ENCODE data around the gene TENM4.

The TENM4 gene

GRCh38 chr11:78741741-78742140, 699.1 kb downstream of the TENM4 start:
- DNase-seq = no peak

GRCh38 chr11:78740199-78741071, 700.4 kb downstream of the TENM4 start:
- in situ Hi-C loops (cut with HindIII; ENCODE audit: low pct_ligation_motif_present, low pct_unique_long_range_greater_than_20kb, low sequenced_read_pairs) = no loop called here
- DNase-seq = no peak

More at GRCh38 chr11:78741741-78742140, 699.1 kb downstream of the TENM4 start:
- in situ Hi-C loops (cut with HindIII; ENCODE audit: low pct_ligation_motif_present, low pct_unique_long_range_greater_than_20kb, low sequenced_read_pairs) = no loop called here

- no peak for DNase-seq
- in situ Hi-C loops (cut with HindIII; ENCODE audit: low pct_ligation_motif_present, low pct_unique_long_range_greater_than_20kb, low sequenced_read_pairs) = no loop called here
Measured at GRCh38 chr11:78737891-78738290, 702.9 kb downstream of the TENM4 start.

GRCh38 chr11:78737301-78737700, 703.5 kb downstream of the TENM4 start:
- no peak for DNase-seq
- in situ Hi-C loops (cut with HindIII; ENCODE audit: low pct_ligation_motif_present, low pct_unique_long_range_greater_than_20kb, low sequenced_read_pairs) = no loop called here

GRCh38 chr11:78735711-78736110, 705.1 kb downstream of the TENM4 start:
- in situ Hi-C loops (cut with HindIII; ENCODE audit: low pct_ligation_motif_present, low pct_unique_long_range_greater_than_20kb, low sequenced_read_pairs) = no loop called here
- DNase-seq = no peak

GRCh38 chr11:78733031-78733430, 707.8 kb downstream of the TENM4 start:
- in situ Hi-C loops (cut with HindIII; ENCODE audit: low pct_ligation_motif_present, low pct_unique_long_range_greater_than_20kb, low sequenced_read_pairs) = no loop called here
- DNase-seq = no peak

GRCh38 chr11:78732246-78732645, 708.6 kb downstream of the TENM4 start:
- DNase-seq = no peak
- in situ Hi-C loops (cut with HindIII; ENCODE audit: low pct_ligation_motif_present, low pct_unique_long_range_greater_than_20kb, low sequenced_read_pairs) = no loop called here

- DNase-seq = no peak
- in situ Hi-C loops (cut with HindIII; ENCODE audit: low pct_ligation_motif_present, low pct_unique_long_range_greater_than_20kb, low sequenced_read_pairs) = no loop called here
Measured at GRCh38 chr11:78731027-78731426, 709.8 kb downstream of the TENM4 start.

GRCh38 chr11:78730267-78730824, 710.5 kb downstream of the TENM4 start:
- DNase-seq = no peak
- in situ Hi-C loops (cut with HindIII; ENCODE audit: low pct_ligation_motif_present, low pct_unique_long_range_greater_than_20kb, low sequenced_read_pairs) = no loop called here

GRCh38 chr11:78727816-78728215, 713.0 kb downstream of the TENM4 start:
- in situ Hi-C loops (cut with HindIII; ENCODE audit: low pct_ligation_motif_present, low pct_unique_long_range_greater_than_20kb, low sequenced_read_pairs) = no loop called here
- DNase-seq = no peak

GRCh38 chr11:78725200-78725599, 715.6 kb downstream of the TENM4 start:
- in situ Hi-C loops (cut with HindIII; ENCODE audit: low pct_ligation_motif_present, low pct_unique_long_range_greater_than_20kb, low sequenced_read_pairs) = no loop called here
- no peak for DNase-seq

- no peak for DNase-seq
- in situ Hi-C loops (cut with HindIII; ENCODE audit: low pct_ligation_motif_present, low pct_unique_long_range_greater_than_20kb, low sequenced_read_pairs) = no loop called here
Measured at GRCh38 chr11:78722786-78723185, 718.0 kb downstream of the TENM4 start.

- in situ Hi-C loops (cut with HindIII; ENCODE audit: low pct_ligation_motif_present, low pct_unique_long_range_greater_than_20kb, low sequenced_read_pairs) = no loop called here
- DNase-seq = no peak
Measured at GRCh38 chr11:78720281-78720989, 720.4 kb downstream of the TENM4 start.

- DNase-seq = peak; percentile 29
- in situ Hi-C loops (cut with HindIII; ENCODE audit: low pct_ligation_motif_present, low pct_unique_long_range_greater_than_20kb, low sequenced_read_pairs) = no loop called here
Measured at GRCh38 chr11:78717041-78717440, 723.8 kb downstream of the TENM4 start.

- peak; percentile 86 for DNase-seq
Measured at GRCh38 chr11:78715639-78716311, 725.1 kb downstream of the TENM4 start.

GRCh38 chr11:78714539-78714938, 726.3 kb downstream of the TENM4 start:
- in situ Hi-C loops (cut with HindIII; ENCODE audit: low pct_ligation_motif_present, low pct_unique_long_range_greater_than_20kb, low sequenced_read_pairs) = no loop called here
- DNase-seq = no peak

More at GRCh38 chr11:78715639-78716311, 725.1 kb downstream of the TENM4 start:
- in situ Hi-C loops (cut with HindIII; ENCODE audit: low pct_ligation_motif_present, low pct_unique_long_range_greater_than_20kb, low sequenced_read_pairs) = no loop called here

GRCh38 chr11:78711735-78712134, 729.1 kb downstream of the TENM4 start:
- in situ Hi-C loops (cut with HindIII; ENCODE audit: low pct_ligation_motif_present, low pct_unique_long_range_greater_than_20kb, low sequenced_read_pairs) = no loop called here
- DNase-seq = no peak

- in situ Hi-C loops (cut with HindIII; ENCODE audit: low pct_ligation_motif_present, low pct_unique_long_range_greater_than_20kb, low sequenced_read_pairs) = no loop called here
- no peak for DNase-seq
Measured at GRCh38 chr11:78710417-78710816, 730.4 kb downstream of the TENM4 start.

GRCh38 chr11:78708388-78708787, 732.4 kb downstream of the TENM4 start:
- peak; percentile 12 for DNase-seq
- in situ Hi-C loops (cut with HindIII; ENCODE audit: low pct_ligation_motif_present, low pct_unique_long_range_greater_than_20kb, low sequenced_read_pairs) = no loop called here

All from ACHN (cell line).